H9 (cell line): ENCODE results near the gene ZNF135. TPM values are rescaled to one million over a fixed set of nuclear protein-coding genes. Genes with fewer than 3 reads are reported as not detected.

Experiments
- DNase-seq: peaks from one replicate; pipeline ENCODE4 v3.0.0-alpha.2; 2017
- H2AFZ ChIP-seq: one replicate; pipeline ENCODE4 v1.6.1; 2013; ENCODE audit warnings: mild to moderate bottlenecking, low read length, control low read depth, moderate library complexity
- H2AK5ac ChIP-seq: 2 replicates; pipeline ENCODE4 v1.6.1; 2013; ENCODE audit warnings: low read length, control low read depth, mixed read lengths; ENCODE audit not compliant: insufficient read length
- H2BK120ac ChIP-seq: one replicate; pipeline ENCODE4 v1.6.1; 2013; ENCODE audit warnings: low read depth, mild to moderate bottlenecking, low read length, control low read depth, inconsistent platforms; ENCODE audit not compliant: poor library complexity, severe bottlenecking
- H2BK12ac ChIP-seq: 2 replicates; pipeline ENCODE4 v1.6.1; 2013; ENCODE audit warnings: low read length, control low read depth, mixed read lengths, low read depth; ENCODE audit not compliant: insufficient read length
- H2BK15ac ChIP-seq: 2 replicates; pipeline ENCODE4 v1.6.1; 2013; ENCODE audit warnings: low read depth, low read length, control low read depth
- H2BK20ac ChIP-seq: one replicate; pipeline ENCODE4 v1.6.1; 2013; ENCODE audit warnings: low read depth, mild to moderate bottlenecking, low read length, control low read depth, inconsistent platforms; ENCODE audit not compliant: poor library complexity, severe bottlenecking
- H2BK5ac ChIP-seq: 2 replicates; pipeline ENCODE4 v1.6.1; 2013; ENCODE audit warnings: low read length, control low read depth, mixed read lengths; ENCODE audit not compliant: insufficient read length
- H3K14ac ChIP-seq: 2 replicates; pipeline ENCODE4 v1.6.1; 2013; ENCODE audit warnings: low read length, control low read depth; ENCODE audit not compliant: insufficient read depth
- H3K18ac ChIP-seq: 2 replicates; pipeline ENCODE4 v1.6.1; 2013; ENCODE audit warnings: low read depth, mild to moderate bottlenecking, mixed read lengths, low read length, control low read depth; ENCODE audit not compliant: insufficient read length
- H3K23ac ChIP-seq: 2 replicates; pipeline ENCODE4 v1.6.1; 2013; ENCODE audit warnings: low read length, control low read depth, mixed read lengths, low read depth; ENCODE audit not compliant: insufficient read length
- H3K23me2 ChIP-seq: 2 replicates; pipeline ENCODE4 v1.6.1; 2013; ENCODE audit warnings: low read depth, mild to moderate bottlenecking, mixed read lengths, low read length, control low read depth; ENCODE audit not compliant: insufficient read length, poor library complexity, severe bottlenecking
- H3K27ac ChIP-seq: 2 replicates; pipeline ENCODE4 v1.5.1; 2013; ENCODE audit warnings: low read length, control low read depth, mixed read lengths, low read depth; ENCODE audit not compliant: insufficient read length
- H3K27me3 ChIP-seq: 2 replicates; pipeline ENCODE4 v1.6.1; 2013; ENCODE audit warnings: low read length, control low read depth, inconsistent platforms; ENCODE audit not compliant: insufficient read depth
- H3K4ac ChIP-seq: 2 replicates; pipeline ENCODE4 v1.6.1; 2013; ENCODE audit warnings: low read depth, mild to moderate bottlenecking, control low read depth, inconsistent platforms, low read length, moderate library complexity
- H3K4me1 ChIP-seq: 2 replicates; pipeline ENCODE4 v1.6.1; 2013; ENCODE audit warnings: low read length, control low read depth, inconsistent platforms; ENCODE audit not compliant: insufficient read depth
- H3K4me2 ChIP-seq: 2 replicates; pipeline ENCODE4 v1.6.1; 2013; ENCODE audit warnings: low read length, control low read depth, mixed read lengths; ENCODE audit not compliant: insufficient read length, insufficient read depth
- H3K56ac ChIP-seq: 2 replicates; pipeline ENCODE4 v1.6.1; 2013; ENCODE audit warnings: low read depth, mild to moderate bottlenecking, mixed read lengths, low read length, control low read depth; ENCODE audit not compliant: insufficient read length
- H3K79me1 ChIP-seq: 2 replicates; pipeline ENCODE4 v1.6.1; 2013; ENCODE audit warnings: low read depth, mild to moderate bottlenecking, moderate library complexity, low read length, control low read depth, inconsistent platforms; ENCODE audit not compliant: insufficient read depth, poor library complexity, severe bottlenecking
- H3K79me2 ChIP-seq: 2 replicates; pipeline ENCODE4 v1.6.1; 2013; ENCODE audit warnings: low read length, control low read depth, inconsistent platforms; ENCODE audit not compliant: insufficient read depth
- H3K9ac ChIP-seq: 2 replicates; pipeline ENCODE4 v1.6.1; 2013; ENCODE audit warnings: low read length, control low read depth, mixed read lengths; ENCODE audit not compliant: insufficient read length; ENCODE audit errors: extremely low read depth
- H3K9me3 ChIP-seq: one replicate; pipeline ENCODE4 v1.6.1; 2013; ENCODE audit warnings: low read depth, low read length, inconsistent platforms; ENCODE audit not compliant: control insufficient read depth
- H3T11ph ChIP-seq: one replicate; pipeline ENCODE4 v1.6.1; 2013; ENCODE audit warnings: mild to moderate bottlenecking, low read length, control low read depth, inconsistent platforms
- H4K20me1 ChIP-seq: one replicate; pipeline ENCODE4 v1.6.1; 2013; ENCODE audit not compliant: control insufficient read depth, insufficient read length, insufficient read depth
- H4K5ac ChIP-seq: 2 replicates; pipeline ENCODE4 v1.6.1; 2013; ENCODE audit warnings: low read depth, mild to moderate bottlenecking, mixed read lengths, low read length, control low read depth; ENCODE audit not compliant: insufficient read length
- H4K8ac ChIP-seq: replicated peaks from 2 replicates; pipeline ENCODE4 v1.6.1; 2013; ENCODE audit warnings: low read length, control low read depth, mixed read lengths, low read depth; ENCODE audit not compliant: insufficient read length
- H4K91ac ChIP-seq: 2 replicates; pipeline ENCODE4 v1.6.1; 2013; ENCODE audit warnings: low read depth, mild to moderate bottlenecking, moderate library complexity, mixed read lengths, low read length, control low read depth; ENCODE audit not compliant: insufficient read length
- H3K27ac Mint-ChIP-seq, 3 experiments: 2 replicates in 2 of 3; 3 replicates in 1 of 3; pipeline ENCODE4 v1.8.0; 2020 to 2021; ENCODE audit warnings: mixed read lengths in 3 of 3, mild to moderate bottlenecking in 1 of 3, moderate library complexity in 1 of 3
- H3K27me3 Mint-ChIP-seq: 2 replicates; pipeline ENCODE4 v1.8.0; 2021; ENCODE audit warnings: low read depth, mild to moderate bottlenecking, moderate library complexity, mixed read lengths
- H3K36me3 Mint-ChIP-seq, 3 experiments: 2 replicates in 2 of 3; 3 replicates in 1 of 3; pipeline ENCODE4 v1.8.0; 2020 to 2021; ENCODE audit warnings: low read depth in 3 of 3, mixed read lengths in 3 of 3; ENCODE audit not compliant: insufficient read depth in 1 of 3
- H3K4me1 Mint-ChIP-seq, 2 experiments: 2 replicates each; pipeline ENCODE4 v1.8.0; 2020; ENCODE audit warnings: mixed read lengths in 2 of 2
- H3K4me3 Mint-ChIP-seq, 2 experiments: 2 replicates in 1 of 2; 3 replicates in 1 of 2; pipeline ENCODE4 v1.8.0; 2020 to 2021; ENCODE audit warnings: mild to moderate bottlenecking in 2 of 2, mixed read lengths in 2 of 2, moderate library complexity in 1 of 2
- H3K9me3 Mint-ChIP-seq, 2 experiments: 2 replicates in 1 of 2; 3 replicates in 1 of 2; pipeline ENCODE4 v1.8.0; 2020; ENCODE audit warnings: mild to moderate bottlenecking in 2 of 2, mixed read lengths in 2 of 2, moderate library complexity in 1 of 2
- CTCF ChIP-seq: fragments of 200-600 bp; sonication (generic); conservative IDR thresholded peaks from 3 replicates; pipeline ENCODE4 v1.8.0; 2021; ENCODE audit warnings: antibody characterized with exemption, mild to moderate bottlenecking
- WGBS: extraction: QIAGEN DNeasy Blood & Tissue Kit; methylation state at CpG from one replicate; pipeline ENCODE4 v1.1.7; 2013; ENCODE audit warnings: missing lambda C conversion rate, low lambda C conversion rate, mixed read lengths; ENCODE audit not compliant: insufficient read length; ENCODE audit errors: extremely low coverage; 5-methylcytosine and 5-hydroxymethylcytosine counted together
- total RNA-seq: library from RNA; stranded (reverse); gene quantifications from 2 replicates; pipeline ENCODE4 v1.2.1, GENCODE V29; 2021

ZNF135 gene
- total RNA-seq, 1 experiment from 2014 or later, result 4.7 TPM

GRCh38 chr19:58096884-58097283 is 37.8 kb downstream of the ZNF135 start:
- no peak overlapping the region for H3K9ac ChIP-seq
- peak overlapping the region; percentile 78 to 87 for H3K4me3 Mint-ChIP-seq
- H3K27me3 Mint-ChIP-seq, result no peaks in the 10 kb centered on the region; the same call in 1 of the 2 replicates
- H3K23ac ChIP-seq, result no peak overlapping the region
- H4K5ac ChIP-seq, result no peak overlapping the region
- peaks cover 10 to 14% of the 10 kb centered on the region in 2 experiments for H3K4me1 Mint-ChIP-seq
- H4K20me1 ChIP-seq, result no peaks in the 10 kb centered on the region
- H3K9me3 ChIP-seq, result no peaks in the 10 kb centered on the region
- peaks cover 9% of the 10 kb centered on the region for H3K79me1 ChIP-seq
- peak overlapping the region; percentile 100; the same call in 1 of the 2 replicates for H3K14ac ChIP-seq
- H2BK12ac ChIP-seq, result peak overlapping the region; percentile 6
- H3K79me2 ChIP-seq, result no peaks in the 10 kb centered on the region
- H3T11ph ChIP-seq, result no peak overlapping the region
- WGBS, result no CpG with 5 or more reads among the region's 13 CpGs
- H3K27ac ChIP-seq, result no peak overlapping the region
- no peak overlapping the region for H3K56ac ChIP-seq
- H3K4ac ChIP-seq, result peak overlapping the region; percentile 33
- peaks cover 10% of the 10 kb centered on the region for H3K23me2 ChIP-seq
- no peak for DNase-seq
- H3K27ac Mint-ChIP-seq, result peak overlapping the region; percentile 76 to 91 (median 90); a peak in 6 of 7 replicates
- H3K4me2 ChIP-seq, result no peak overlapping the region
- H2BK20ac ChIP-seq, result peak overlapping the region; percentile 85
- peaks cover 13 to 32% (median 29%) of the 10 kb centered on the region in 3 experiments for H3K36me3 Mint-ChIP-seq
- no peak overlapping the region for H2BK15ac ChIP-seq
- H3K4me1 ChIP-seq, result peaks cover 6% of the 10 kb centered on the region; the same call in 1 of the 2 replicates
- peak overlapping the region; percentile 11 for H2AK5ac ChIP-seq
- peaks cover 21 to 37% of the 10 kb centered on the region in 2 experiments for H3K9me3 Mint-ChIP-seq
- peak overlapping the region; percentile 47 for H4K91ac ChIP-seq
- H2AFZ ChIP-seq, result no peak overlapping the region
- H2BK120ac ChIP-seq, result peak overlapping the region; percentile 75
- peak overlapping the region; percentile 8 for H4K8ac ChIP-seq
- TF ChIP-seq CTCF, result no peak
- no peaks in the 10 kb centered on the region for H3K27me3 ChIP-seq
- peak overlapping the region; percentile 100 for H3K18ac ChIP-seq
- no peak overlapping the region for H2BK5ac ChIP-seq
